IMR-90 (cell line): ENCODE results near the gene NUP98. TPM values are rescaled to one million over a fixed set of nuclear protein-coding genes. Genes with fewer than 3 reads are reported as not detected.

Experiments
- ATAC-seq: fragments of 200-7000 bp; cut with Tn5 transposase; 2 replicates; pipeline ENCODE4 v1.9.1; 2020; ENCODE audit warnings: low read depth, mild to moderate bottlenecking, moderate library complexity
- BruUV-seq: library from RNA; stranded (reverse); fragments of 400-500 nt; replicated peaks from 2 replicates; lab custom pipeline; 2021; lab: Mats Ljungman, UMichigan
- CTCF ChIA-PET: fragments of 300-600 bp; formaldehyde crosslinking; extraction: SDS; loops from one replicate; lab custom pipeline; 2021; ENCODE audit warnings: antibody characterized with exemption; lab: Yijun Ruan, JAX
- POLR2A ChIA-PET: fragments of 300-600 bp; sonication (Branson Sonifier 250); formaldehyde crosslinking; loops from one replicate; lab custom pipeline; 2022; ENCODE audit warnings: antibody characterized with exemption; ENCODE audit not compliant: unreplicated experiment; lab: Charles Lee
- DNase-seq: peaks from one replicate; pipeline ENCODE4 v3.0.0; 2013
- H2AFZ ChIP-seq: replicated peaks from 2 replicates; pipeline ENCODE3; 2013; ENCODE audit warnings: low read length, mild to moderate bottlenecking; ENCODE audit not compliant: poor library complexity
- H2AK5ac ChIP-seq: 2 replicates; pipeline ENCODE4 v1.6.1; 2013; ENCODE audit warnings: low read depth, low read length, inconsistent platforms
- H2AK9ac ChIP-seq: replicated peaks from 2 replicates; pipeline ENCODE3; 2013; ENCODE audit warnings: mild to moderate bottlenecking, low read depth, low read length, moderate library complexity; ENCODE audit not compliant: poor library complexity
- H2BK120ac ChIP-seq: 2 replicates; pipeline ENCODE4 v1.6.1; 2013; ENCODE audit warnings: low read depth, low read length, inconsistent platforms
- H2BK15ac ChIP-seq: 3 replicates; pipeline ENCODE4 v1.6.1; 2013; ENCODE audit warnings: low read depth, low read length, inconsistent platforms
- H2BK20ac ChIP-seq: 2 replicates; pipeline ENCODE4 v1.6.1; 2013; ENCODE audit warnings: low read depth, mild to moderate bottlenecking, inconsistent platforms, low read length, moderate library complexity
- H2BK5ac ChIP-seq: 2 replicates; pipeline ENCODE4 v1.6.1; 2013; ENCODE audit warnings: mild to moderate bottlenecking, low read depth, low read length, inconsistent platforms; ENCODE audit not compliant: poor library complexity, severe bottlenecking
- H3K14ac ChIP-seq: replicated peaks from 2 replicates; pipeline ENCODE4 v1.6.1; 2013; ENCODE audit warnings: low read depth, low read length, inconsistent platforms
- H3K18ac ChIP-seq: 2 replicates; pipeline ENCODE4 v1.6.1; 2013; ENCODE audit warnings: low read depth, low read length, control low read depth
- H3K23ac ChIP-seq: 2 replicates; pipeline ENCODE4 v1.6.1; 2013; ENCODE audit warnings: low read depth, low read length, inconsistent platforms
- H3K27ac ChIP-seq: 2 replicates; pipeline ENCODE4 v1.5.1; 2013; ENCODE audit warnings: mild to moderate bottlenecking, control low read depth, low read length; ENCODE audit not compliant: insufficient read depth
- H3K27me3 ChIP-seq: 2 replicates; pipeline ENCODE4 v1.6.1; 2013; ENCODE audit warnings: low read length; ENCODE audit not compliant: control insufficient read depth, insufficient read depth
- H3K36me3 ChIP-seq: 2 replicates; pipeline ENCODE4 v1.6.1; 2013; ENCODE audit warnings: low read length, mixed read lengths; ENCODE audit not compliant: control insufficient read depth, insufficient read depth
- H3K4ac ChIP-seq: 2 replicates; pipeline ENCODE4 v1.6.1; 2013; ENCODE audit warnings: low read depth, low read length, inconsistent platforms
- H3K4me1 ChIP-seq: 2 replicates; pipeline ENCODE4 v1.6.1; 2013; ENCODE audit warnings: low read length, mixed read lengths; ENCODE audit not compliant: control insufficient read depth, insufficient read depth
- H3K4me2 ChIP-seq: 2 replicates; pipeline ENCODE4 v1.6.1; 2013; ENCODE audit warnings: low read depth, mild to moderate bottlenecking, control low read depth, low read length, moderate library complexity
- H3K4me3 ChIP-seq: 2 replicates; pipeline ENCODE4 v1.5.1; 2013; ENCODE audit warnings: low read depth, mild to moderate bottlenecking, control low read depth, low read length, moderate library complexity; ENCODE audit not compliant: insufficient read depth
- H3K56ac ChIP-seq: 2 replicates; pipeline ENCODE4 v1.6.1; 2013; ENCODE audit warnings: low read length, inconsistent platforms; ENCODE audit not compliant: insufficient read depth; ENCODE audit errors: extremely low read depth
- H3K79me1 ChIP-seq, 2 experiments: 2 replicates each; pipeline ENCODE4 v1.6.1; 2013; ENCODE audit warnings: low read length in 2 of 2, inconsistent platforms in 1 of 2, low read depth in 1 of 2
- H3K9ac ChIP-seq: 2 replicates; pipeline ENCODE4 v1.6.1; 2013; ENCODE audit warnings: low read depth, low read length, control low read depth
- H3K9me1 ChIP-seq: 2 replicates; pipeline ENCODE4 v1.6.1; 2013; ENCODE audit warnings: low read length, inconsistent platforms; ENCODE audit not compliant: insufficient read depth
- H3K9me3 ChIP-seq: 2 replicates; pipeline ENCODE4 v1.6.1; 2013; ENCODE audit warnings: low read length; ENCODE audit not compliant: control insufficient read depth, insufficient read depth
- H4K20me1 ChIP-seq: 2 replicates; pipeline ENCODE4 v1.6.1; 2013; ENCODE audit warnings: low read length, inconsistent platforms; ENCODE audit not compliant: insufficient read depth
- H4K5ac ChIP-seq: 2 replicates; pipeline ENCODE4 v1.6.1; 2013; ENCODE audit warnings: mild to moderate bottlenecking, low read depth, low read length, control low read depth
- H4K8ac ChIP-seq, 2 experiments: 2 replicates each; pipeline ENCODE4 v1.6.1; 2013; ENCODE audit warnings: low read depth in 2 of 2, low read length in 2 of 2, control low read depth in 1 of 2, inconsistent platforms in 1 of 2
- H4K91ac ChIP-seq: 2 replicates; pipeline ENCODE4 v1.6.1; 2013; ENCODE audit warnings: low read depth, low read length, inconsistent platforms; ENCODE audit not compliant: insufficient read depth
- BHLHE40 ChIP-seq: fragments of 150-350 bp; IDR thresholded peaks from 2 replicates; pipeline ENCODE4 v1.6.1; 2016; ENCODE audit warnings: mild to moderate bottlenecking, low read depth, low read length
- CEBPB ChIP-seq: IDR thresholded peaks from 2 replicates; pipeline ENCODE4 v1.6.1; 2012; ENCODE audit warnings: low read depth, low read length, improper control_type of control experiment
- CHD1 ChIP-seq: IDR thresholded peaks from 2 replicates; pipeline ENCODE4 v1.6.1; 2012; ENCODE audit warnings: low read depth, low read length, improper control_type of control experiment
- FOS ChIP-seq: fragments of 150-350 bp; IDR thresholded peaks from 2 replicates; pipeline ENCODE4 v1.6.1; 2016; ENCODE audit warnings: low read depth, low read length
- MAZ ChIP-seq: IDR thresholded peaks from 2 replicates; pipeline ENCODE4 v1.6.1; 2012; ENCODE audit warnings: low read depth, mild to moderate bottlenecking, low read length, improper control_type of control experiment, moderate library complexity, borderline replicate concordance
- MXI1 ChIP-seq: IDR thresholded peaks from 2 replicates; pipeline ENCODE4 v1.6.1; 2012; ENCODE audit warnings: low read depth, mild to moderate bottlenecking, low read length, moderate library complexity, borderline replicate concordance
- NFE2L2 ChIP-seq: fragments of 150-350 bp; IDR thresholded peaks from 2 replicates; pipeline ENCODE4 v1.6.1; 2016; ENCODE audit warnings: low read depth, mild to moderate bottlenecking, low read length
- POLR2A ChIP-seq: IDR thresholded peaks from 2 replicates; pipeline ENCODE4 v1.6.1; 2012; ENCODE audit warnings: mild to moderate bottlenecking, low read depth, low read length
- RAD21 ChIP-seq: IDR thresholded peaks from 2 replicates; pipeline ENCODE4 v1.6.1; 2012; ENCODE audit warnings: low read length, improper control_type of control experiment
- RFX5 ChIP-seq: IDR thresholded peaks from 2 replicates; pipeline ENCODE4 v1.8.0; 2012; ENCODE audit warnings: low read depth, mild to moderate bottlenecking, low read length, moderate library complexity
- USF2 ChIP-seq: fragments of 150-350 bp; IDR thresholded peaks from 2 replicates; pipeline ENCODE4 v1.6.1; 2017; ENCODE audit warnings: mild to moderate bottlenecking, antibody characterized with exemption, low read length, low read depth
- WGBS, 2 experiments: methylation state at CpG; one replicate each; pipeline versions ENCODE4 v1.1.5 to v1.1.7; 2013; ENCODE audit warnings: missing lambda C conversion rate in 2 of 2; ENCODE audit not compliant: insufficient read length in 1 of 2; ENCODE audit errors: extremely low coverage in 2 of 2; 5-methylcytosine and 5-hydroxymethylcytosine counted together
- dilution Hi-C: fragments of 300-500 bp; cut with HindIII; formaldehyde crosslinking; loops from one replicate; pipeline ENCODE4 v1.14.3; 2018; ENCODE audit warnings: low sequenced_read_pairs; ENCODE audit not compliant: unreplicated experiment
- in situ Hi-C: fragments of 300-500 bp; cut with MboI; formaldehyde crosslinking; loops from 3 replicates; pipeline ENCODE4 v1.14.3; 2019; ENCODE audit warnings: low sequenced_read_pairs, inconsistent platforms, mixed read lengths
- intact Hi-C: fragments of 100-400 bp; cut with micrococcal nuclease; formaldehyde crosslinking; loops from 2 replicates; pipeline ENCODE4 v1.10.0; 2022
- polyA plus RNA-seq, 3 experiments: library from polyadenylated mRNA; depleted of rRNA; stranded (reverse); fragments of >200 nt; gene quantifications; 2 replicates each; pipeline ENCODE4 v1.2.3, GENCODE V29; 2012; ENCODE audit warnings: low replicate concordance in 1 of 3
- total RNA-seq: library from RNA; depleted of rRNA; stranded (reverse); fragments of >200 nt; gene quantifications from 2 replicates; pipeline ENCODE4 v1.2.3, GENCODE V29; 2012
- TF ChIP-seq, protein P1 (sequence below): fragments of 150-350 bp; IDR thresholded peaks from 2 replicates; pipeline ENCODE4 v1.6.1; 2016; ENCODE audit warnings: low read depth, mild to moderate bottlenecking, low read length, moderate library complexity, borderline replicate concordance

Gene NUP98
- total and polyA plus RNA-seq, 2 of the 4 experiments (the other 2 are of a cell fraction), result 103 to 138 TPM

DNA sequence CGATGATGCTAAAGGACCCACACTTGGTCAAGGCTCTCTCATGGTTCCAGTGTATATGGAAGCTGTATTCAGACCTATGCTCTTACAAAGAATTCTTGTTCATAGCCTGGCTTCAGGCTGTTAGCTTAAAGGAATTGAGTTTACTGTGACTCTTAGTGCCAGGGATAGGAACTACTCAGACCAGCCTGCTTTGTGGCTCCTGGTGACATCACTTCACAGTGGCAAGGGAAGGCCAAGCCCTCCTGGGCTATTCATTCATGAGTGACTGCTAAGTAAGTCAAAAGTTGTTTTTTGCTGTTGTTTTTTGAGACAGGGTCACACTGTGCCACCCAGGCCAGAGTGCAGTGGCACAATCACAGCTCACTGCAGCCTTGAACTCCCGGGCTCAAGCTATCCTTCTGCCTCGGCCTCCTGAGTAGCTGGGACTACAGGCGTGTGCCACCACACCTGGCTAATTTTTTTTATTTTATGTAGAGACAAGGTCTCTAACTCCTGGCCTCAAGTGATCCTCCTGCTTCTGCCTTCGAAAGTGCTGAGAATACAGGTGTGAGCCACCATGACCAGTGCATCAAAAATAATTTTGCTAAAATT, 165.2 kb downstream of the NUP98 start:
- H3K9ac ChIP-seq, result no peak overlapping the region
- H2AFZ ChIP-seq, result no peak overlapping the region
- dilution Hi-C loops, result no loop called here
- no peak for ATAC-seq
- no peak overlapping the region for H4K91ac ChIP-seq
- no peak overlapping the region for H3K27ac ChIP-seq
- peaks cover 29% of the 10 kb centered on the region for H3K27me3 ChIP-seq
- ChIA-PET POLR2A (no interaction called here), CTCF (no interaction called here)
- no peak overlapping the region for H4K5ac ChIP-seq
- H3K18ac ChIP-seq, result no peak overlapping the region
- H2BK120ac ChIP-seq, result no peak overlapping the region
- H3K4me3 ChIP-seq, result no peak overlapping the region
- no TSS peak for BruUV-seq
- in situ Hi-C loops, result no loop called here
- H2AK9ac ChIP-seq, result no peak overlapping the region
- no peak overlapping the region for H3K4me2 ChIP-seq
- no peak overlapping the region for H2AK5ac ChIP-seq
- H3K23ac ChIP-seq, result no peak overlapping the region
- H2BK5ac ChIP-seq, result no peak overlapping the region
- 17% methylated on average over 1 of the region's 5 CpGs; no CpG with 5 or more reads in 1 of the 2 experiments for WGBS, 2 experiments
- no peaks in the 10 kb centered on the region for H4K20me1 ChIP-seq
- no peak overlapping the region for H3K4ac ChIP-seq
- no peaks in the 10 kb centered on the region for H3K36me3 ChIP-seq
- no peak overlapping the region for H2BK15ac ChIP-seq
- H3K9me3 ChIP-seq, result no peaks in the 10 kb centered on the region
- H3K56ac ChIP-seq, result no peak overlapping the region
- TF ChIP-seq MXI1, result no peak
- no peak for TF ChIP-seq MAZ
- no peak for TF ChIP-seq POLR2A
- no peak for TF ChIP-seq FOS
- TF ChIP-seq RAD21, result no peak
- no peak for TF ChIP-seq CEBPB
- TF ChIP-seq, protein P1, sequence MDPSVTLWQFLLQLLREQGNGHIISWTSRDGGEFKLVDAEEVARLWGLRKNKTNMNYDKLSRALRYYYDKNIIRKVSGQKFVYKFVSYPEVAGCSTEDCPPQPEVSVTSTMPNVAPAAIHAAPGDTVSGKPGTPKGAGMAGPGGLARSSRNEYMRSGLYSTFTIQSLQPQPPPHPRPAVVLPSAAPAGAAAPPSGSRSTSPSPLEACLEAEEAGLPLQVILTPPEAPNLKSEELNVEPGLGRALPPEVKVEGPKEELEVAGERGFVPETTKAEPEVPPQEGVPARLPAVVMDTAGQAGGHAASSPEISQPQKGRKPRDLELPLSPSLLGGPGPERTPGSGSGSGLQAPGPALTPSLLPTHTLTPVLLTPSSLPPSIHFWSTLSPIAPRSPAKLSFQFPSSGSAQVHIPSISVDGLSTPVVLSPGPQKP, result no peak
- TF ChIP-seq USF2, result no peak
- TF ChIP-seq BHLHE40, result no peak
- TF ChIP-seq CHD1, result no peak
- TF ChIP-seq NFE2L2, result no peak
- TF ChIP-seq RFX5, result no peak
- no peaks in the 10 kb centered on the region for H3K9me1 ChIP-seq
- no peak overlapping the region for H2BK20ac ChIP-seq
- intact Hi-C loops, result no loop called here
- H3K79me1 ChIP-seq, result no peaks in the 10 kb centered on the region
- H4K8ac ChIP-seq, result no peak overlapping the region
- DNase-seq, result no peak
- no peaks in the 10 kb centered on the region for H3K4me1 ChIP-seq
- no peak overlapping the region for H3K14ac ChIP-seq
